ENCODE results near the gene KCNG2. TPM values are rescaled to one million over a fixed set of nuclear protein-coding genes. Genes with fewer than 3 reads are reported as not detected.
A peak's percentile ranks its signal among the peaks of the same experiment; 100 is the strongest.

KCNG2 gene
- total and polyA plus RNA-seq, 2 of the 13 experiments (the other 11 are each of a cell fraction or from before 2014, with no cell fraction given): not detected

DNA sequence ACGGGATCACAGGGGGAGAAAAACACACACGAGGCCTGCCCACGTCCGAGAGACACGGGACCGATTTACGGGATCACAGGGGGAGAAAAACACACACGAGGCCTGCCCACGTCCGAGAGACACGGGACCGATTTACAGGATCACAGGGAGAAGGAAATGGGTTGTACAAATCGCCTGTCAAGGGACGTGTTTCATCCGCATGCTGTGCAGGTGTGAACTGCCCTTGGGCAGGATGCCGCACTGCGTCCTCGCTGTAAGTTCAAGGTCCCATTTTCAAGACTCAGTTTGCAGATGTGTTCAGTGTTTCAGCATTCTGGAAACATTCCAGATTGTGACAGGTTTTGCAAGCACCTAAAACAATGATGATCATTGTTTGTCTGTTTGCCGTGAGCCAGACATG lies 2.3 kb upstream of the KCNG2 start (continued):
- no peak for TF ChIP-seq CBX2 (IDR thresholded peaks at IDR 0.05; ENCODE audit: low read depth, low read length)
- TF ChIP-seq CBX2 (CRISPR knock-in tag; IDR thresholded peaks at IDR 0.05; ENCODE audit: low read depth): no peak
- TF ChIP-seq CEBPB (IDR thresholded peaks at IDR 0.05; ENCODE audit: borderline replicate concordance, low read depth, low read length): peak; percentile 64; the same call in 1 of the 2 replicates
- TF ChIP-seq ARHGAP35 (CRISPR knock-in tag; IDR thresholded peaks at IDR 0.05; ENCODE audit: borderline replicate concordance): no peak
- TF ChIP-seq TCF7 (IDR thresholded peaks at IDR 0.05; ENCODE audit: low read depth): peak; percentile 17; the same call in 1 of the 2 replicates
- TF ChIP-seq CCDC6 (CRISPR knock-in tag; IDR thresholded peaks at IDR 0.05): peak; percentile 78
- 0 out of 2 replicates have a peak, but pooled peaks have one; percentile 32 for TF ChIP-seq ZNF430 (CRISPR knock-in tag; IDR thresholded peaks at IDR 0.05)
- TF ChIP-seq ZBTB21 (CRISPR knock-in tag; IDR thresholded peaks at IDR 0.05): peak; percentile 55
- TF ChIP-seq HCFC1 (IDR thresholded peaks at IDR 0.05; ENCODE audit: low read depth, low read length): no peak
- no peak for TF ChIP-seq FOXM1 (CRISPR knock-in tag; IDR thresholded peaks at IDR 0.05)
- TF ChIP-seq ZNF616 (CRISPR knock-in tag; IDR thresholded peaks at IDR 0.05; ENCODE audit: low read depth): no peak
- peak; percentile 55; the same call in 1 of the 2 replicates for TF ChIP-seq ZNF816 (CRISPR knock-in tag; IDR thresholded peaks at IDR 0.05; ENCODE audit: borderline replicate concordance)
- TF ChIP-seq, protein P1, sequence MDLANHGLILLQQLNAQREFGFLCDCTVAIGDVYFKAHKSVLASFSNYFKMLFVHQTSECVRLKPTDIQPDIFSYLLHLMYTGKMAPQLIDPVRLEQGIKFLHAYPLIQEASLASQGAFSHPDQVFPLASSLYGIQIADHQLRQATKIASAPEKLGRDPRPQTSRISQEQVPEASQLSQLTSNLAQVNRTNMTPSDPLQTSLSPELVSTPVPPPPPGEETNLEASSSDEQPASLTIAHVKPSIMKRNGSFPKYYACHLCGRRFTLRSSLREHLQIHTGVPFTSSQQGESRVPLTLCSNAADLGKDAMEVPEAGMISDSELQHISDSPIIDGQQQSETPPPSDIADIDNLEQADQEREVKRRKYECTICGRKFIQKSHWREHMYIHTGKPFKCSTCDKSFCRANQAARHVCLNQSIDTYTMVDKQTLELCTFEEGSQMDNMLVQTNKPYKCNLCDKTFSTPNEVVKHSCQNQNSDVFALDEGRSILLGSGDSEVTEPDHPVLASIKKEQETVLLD (CRISPR knock-in tag; IDR thresholded peaks at IDR 0.05; ENCODE audit: low read depth): no peak
- TF ChIP-seq HDAC6 (IDR thresholded peaks at IDR 0.05; ENCODE audit: low read depth, low read length): no peak
- TF ChIP-seq SAP130 (CRISPR knock-in tag; IDR thresholded peaks at IDR 0.05; ENCODE audit: low read depth): peak; percentile 65
- TF ChIP-seq ONECUT2 (CRISPR knock-in tag; IDR thresholded peaks at IDR 0.05): no peak
- TF ChIP-seq ZNF451 (CRISPR knock-in tag; IDR thresholded peaks at IDR 0.05): no peak
- no peak for TF ChIP-seq RBM39 (IDR thresholded peaks at IDR 0.05; ENCODE audit: low read depth, low read length, poor library complexity, severe bottlenecking)
- TF ChIP-seq SRSF9 (IDR thresholded peaks at IDR 0.05; ENCODE audit: borderline replicate concordance, insufficient read depth, low read depth, low read length, poor library complexity, severe bottlenecking): no peak
- no peak for TF ChIP-seq SMAD9 (CRISPR knock-in tag; IDR thresholded peaks at IDR 0.05)
- no peak for TF ChIP-seq ZNF124 (CRISPR knock-in tag; IDR thresholded peaks at IDR 0.05)
- TF ChIP-seq, protein P2, sequence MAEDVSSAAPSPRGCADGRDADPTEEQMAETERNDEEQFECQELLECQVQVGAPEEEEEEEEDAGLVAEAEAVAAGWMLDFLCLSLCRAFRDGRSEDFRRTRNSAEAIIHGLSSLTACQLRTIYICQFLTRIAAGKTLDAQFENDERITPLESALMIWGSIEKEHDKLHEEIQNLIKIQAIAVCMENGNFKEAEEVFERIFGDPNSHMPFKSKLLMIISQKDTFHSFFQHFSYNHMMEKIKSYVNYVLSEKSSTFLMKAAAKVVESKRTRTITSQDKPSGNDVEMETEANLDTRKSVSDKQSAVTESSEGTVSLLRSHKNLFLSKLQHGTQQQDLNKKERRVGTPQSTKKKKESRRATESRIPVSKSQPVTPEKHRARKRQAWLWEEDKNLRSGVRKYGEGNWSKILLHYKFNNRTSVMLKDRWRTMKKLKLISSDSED (CRISPR knock-in tag; IDR thresholded peaks at IDR 0.05): no peak
- peak; percentile 40; the same call in 1 of the 2 replicates for TF ChIP-seq HIVEP1 (CRISPR knock-in tag; IDR thresholded peaks at IDR 0.05)
- TF ChIP-seq ZBTB7A (CRISPR knock-in tag; IDR thresholded peaks at IDR 0.05): peak; percentile 62; the same call in 1 of the 2 replicates
- TF ChIP-seq MIER3 (CRISPR knock-in tag; IDR thresholded peaks at IDR 0.05; ENCODE audit: borderline replicate concordance): peak; percentile 72; the same call in 1 of the 2 replicates
- no peak for TF ChIP-seq BRCA1 (CRISPR knock-in tag; IDR thresholded peaks at IDR 0.05)
- TF ChIP-seq GTF3A (CRISPR knock-in tag; conservative IDR thresholded peaks at IDR 0.05): no peak
- TF ChIP-seq MTA3 (CRISPR knock-in tag; IDR thresholded peaks at IDR 0.05): no peak
- peak; percentile 63; the same call in 1 of the 2 replicates for TF ChIP-seq CBX5 (CRISPR knock-in tag; IDR thresholded peaks at IDR 0.05; ENCODE audit: borderline replicate concordance)

All from HepG2 (cell line).